Fibroblast of villous mesenchyme (primary cell): ENCODE results near the gene SCNN1B. TPM values are rescaled to one million over a fixed set of nuclear protein-coding genes. Genes with fewer than 3 reads are reported as not detected.
"Not testable (repeated sequence)": the region's sequence is repeated elsewhere in the genome, so short reads cannot be mapped to it uniquely, and the experiment has no call there.

Source experiments
- DNase-seq: peaks from one replicate; pipeline ENCODE4 v3.0.0-alpha.2; 2010; ENCODE audit warnings: low read depth
- H3K4me3 ChIP-seq: 2 replicates; pipeline ENCODE4 v1.5.1; 2011; ENCODE audit warnings: low read depth, mild to moderate bottlenecking, low read length
- total RNA-seq: library from RNA; depleted of rRNA; stranded (reverse); fragments of >200 nt; gene quantifications from 2 replicates; pipeline ENCODE4 v1.2.3, GENCODE V29; 2012
- TF ChIP-seq, protein P1 (sequence below): IDR thresholded peaks from 2 replicates; pipeline ENCODE4 v1.5.1; 2012; ENCODE audit warnings: low read depth, mild to moderate bottlenecking, low read length; ENCODE audit not compliant: insufficient read depth

The SCNN1B gene
- not detected in 2 replicates for total RNA-seq

DNA sequence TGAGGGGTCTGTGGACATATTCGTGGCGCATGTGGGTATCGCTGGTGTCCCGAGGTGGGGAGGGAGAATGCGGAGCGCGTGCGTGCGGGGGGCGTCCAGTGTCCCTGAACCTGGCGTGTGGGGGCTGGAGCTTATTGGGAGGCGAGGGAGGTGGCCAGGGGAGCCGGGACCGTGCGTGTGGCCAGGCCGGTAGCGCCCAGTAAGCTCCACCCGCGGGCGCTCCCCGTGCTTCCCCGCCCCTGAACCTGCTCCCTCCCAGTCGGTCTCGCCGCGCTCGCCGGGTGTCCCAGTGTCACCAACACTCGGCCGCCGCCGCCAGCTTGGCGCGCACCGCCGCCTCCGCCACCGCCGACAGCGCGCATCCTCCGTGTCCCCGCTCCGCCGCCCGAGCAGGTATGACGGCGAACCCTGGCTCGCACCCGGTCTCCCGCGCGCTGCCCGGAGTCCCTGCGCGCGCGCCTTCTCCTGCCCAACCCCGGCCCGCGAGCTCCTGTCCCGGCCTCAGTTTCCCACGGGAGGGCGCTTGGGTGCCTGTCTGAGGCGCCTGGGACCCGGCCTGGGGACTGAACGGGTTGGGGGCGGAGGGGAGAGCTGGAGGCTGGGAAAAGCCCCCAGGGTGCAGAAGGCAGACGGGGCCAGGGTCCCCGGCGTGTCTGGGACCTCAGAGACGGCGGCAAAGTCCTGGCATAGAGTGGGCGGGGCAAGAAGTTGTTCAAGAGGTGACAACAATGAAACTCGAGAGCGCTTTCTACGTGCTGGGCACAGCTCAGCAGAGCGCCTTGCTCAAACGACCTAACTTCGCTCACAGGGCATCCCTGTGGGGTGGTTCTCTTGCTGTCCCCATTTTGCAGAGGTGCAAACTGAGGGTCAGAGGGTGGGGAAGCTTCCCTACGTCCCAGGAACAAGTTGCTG lies at the start of gene SCNN1B:
Gene SCNN1B, plus strand, starts transcription at position 258 of the 912 bp plus-strand sequence. CDS start 46,298 bp downstream, outside the sequence.
- TF ChIP-seq, protein P1, sequence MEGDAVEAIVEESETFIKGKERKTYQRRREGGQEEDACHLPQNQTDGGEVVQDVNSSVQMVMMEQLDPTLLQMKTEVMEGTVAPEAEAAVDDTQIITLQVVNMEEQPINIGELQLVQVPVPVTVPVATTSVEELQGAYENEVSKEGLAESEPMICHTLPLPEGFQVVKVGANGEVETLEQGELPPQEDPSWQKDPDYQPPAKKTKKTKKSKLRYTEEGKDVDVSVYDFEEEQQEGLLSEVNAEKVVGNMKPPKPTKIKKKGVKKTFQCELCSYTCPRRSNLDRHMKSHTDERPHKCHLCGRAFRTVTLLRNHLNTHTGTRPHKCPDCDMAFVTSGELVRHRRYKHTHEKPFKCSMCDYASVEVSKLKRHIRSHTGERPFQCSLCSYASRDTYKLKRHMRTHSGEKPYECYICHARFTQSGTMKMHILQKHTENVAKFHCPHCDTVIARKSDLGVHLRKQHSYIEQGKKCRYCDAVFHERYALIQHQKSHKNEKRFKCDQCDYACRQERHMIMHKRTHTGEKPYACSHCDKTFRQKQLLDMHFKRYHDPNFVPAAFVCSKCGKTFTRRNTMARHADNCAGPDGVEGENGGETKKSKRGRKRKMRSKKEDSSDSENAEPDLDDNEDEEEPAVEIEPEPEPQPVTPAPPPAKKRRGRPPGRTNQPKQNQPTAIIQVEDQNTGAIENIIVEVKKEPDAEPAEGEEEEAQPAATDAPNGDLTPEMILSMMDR = no peak
- DNase-seq = no peak

GRCh38 chr16:23252310-23252709 lies 49.8 kb upstream of the SCNN1B start:
- H3K4me3 ChIP-seq = no peak overlapping the region
- TF ChIP-seq, protein P1 = no peak
- DNase-seq = no peak

More for the DNA sequence above, at the start of gene SCNN1B:
- H3K4me3 ChIP-seq = no peak within 1 kb of the TSS

- H3K4me3 ChIP-seq, DNase-seq: not testable (repeated sequence)
Observed at GRCh38 chr16:23253650-23254049, 48.5 kb upstream of the SCNN1B start.

- TF ChIP-seq, protein P1 = no peak
- no peak for DNase-seq
- no peak overlapping the region for H3K4me3 ChIP-seq
Observed at GRCh38 chr16:23254338-23254737, 47.8 kb upstream of the SCNN1B start.

DNA sequence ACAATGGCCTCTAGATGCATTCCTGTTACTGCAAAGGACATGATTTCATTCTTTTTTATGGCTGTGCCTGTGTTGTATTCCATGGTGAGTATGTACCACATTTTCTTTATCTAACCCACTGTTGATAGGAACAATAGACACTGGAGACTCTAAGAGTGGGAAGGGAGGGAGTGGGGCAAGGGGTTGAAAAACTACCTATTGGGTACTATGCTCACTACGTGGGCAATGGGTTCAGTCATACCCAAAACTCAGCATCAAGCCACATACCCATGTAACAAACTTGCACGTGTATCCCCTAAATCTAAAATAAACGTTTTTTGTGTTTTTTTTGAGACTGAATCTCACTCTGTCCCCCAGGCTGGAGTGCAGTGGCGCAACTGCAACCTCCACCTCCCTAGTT lies 47.1 kb upstream of the SCNN1B start:
- no peak for DNase-seq
- H3K4me3 ChIP-seq = no peak overlapping the region
- TF ChIP-seq, protein P1 = no peak

GRCh38 chr16:23256440-23256839 lies 45.7 kb upstream of the SCNN1B start:
- H3K4me3 ChIP-seq = no peak overlapping the region
- no peak for DNase-seq
- TF ChIP-seq, protein P1 = no peak

DNA sequence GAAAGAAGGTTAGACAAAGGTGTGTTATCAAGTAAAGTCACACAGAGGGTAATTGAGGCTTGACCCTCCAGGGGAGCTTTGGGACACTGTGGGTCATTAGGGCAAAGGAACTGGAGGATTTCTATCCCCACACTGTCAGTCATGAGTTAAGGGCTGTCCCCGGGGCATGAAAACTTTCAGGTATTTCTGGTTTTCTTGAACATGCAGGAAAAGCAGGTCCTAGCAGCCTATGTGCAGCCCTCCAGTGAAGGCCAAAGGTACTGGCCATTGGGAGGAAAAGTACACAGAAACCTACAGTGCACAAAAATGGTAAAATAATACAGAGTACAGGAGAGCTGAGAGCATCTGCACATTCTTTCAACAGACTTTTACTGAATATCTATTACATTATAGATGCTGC lies 44.4 kb upstream of the SCNN1B start:
- TF ChIP-seq, protein P1 = no peak
- no peak overlapping the region for H3K4me3 ChIP-seq
- DNase-seq = no peak
